Ovary (tissue), 9 donors: Measurements from ENCODE around the gene ASAP2. TPM values are rescaled to one million over a fixed set of nuclear protein-coding genes. Genes with fewer than 3 reads are reported as not detected.

Experiments used
- DNase-seq, 5 donors: peaks; one replicate each; pipeline ENCODE4 v3.0.0-alpha.2; 2019 to 2020
- H3K27ac ChIP-seq, 2 donors: fragments of 200-600 bp; one replicate each; pipeline versions ENCODE4 v1.5.1 to v1.8.0; 2019 to 2022
- H3K27me3 ChIP-seq: fragments of 200-600 bp; one replicate; pipeline ENCODE4 v1.8.0; 2022
- H3K36me3 ChIP-seq: fragments of 200-600 bp; sonication (generic); one replicate; pipeline ENCODE4 v1.5.1; 2019
- H3K4me1 ChIP-seq: one replicate; pipeline ENCODE4 v1.8.1; 2013; ENCODE audit warnings: mild to moderate bottlenecking, moderate library complexity; ENCODE audit not compliant: insufficient read depth
- H3K4me3 ChIP-seq: fragments of 200-600 bp; sonication (generic); one replicate; pipeline ENCODE4 v1.5.1; 2017
- H3K9me3 ChIP-seq, 2 donors: fragments of 200-600 bp in 1 of 2; sonication (generic) in 1 of 2; one replicate each; pipeline versions ENCODE4 v1.5.1 to v1.8.1; 2013 to 2019; ENCODE audit warnings: mild to moderate bottlenecking in 1 of 2, moderate library complexity in 1 of 2
- CTCF ChIP-seq, 3 donors: fragments of 450-650 bp in 2 of 3; fragments of 200-600 bp in 1 of 3; IDR thresholded peaks; one replicate each; pipeline versions ENCODE4 v1.5.1 to v1.8.0; 2016 to 2022; ENCODE audit warnings: antibody characterized with exemption in 3 of 3, mild to moderate bottlenecking in 1 of 3
- EP300 ChIP-seq: sonication (generic); formaldehyde crosslinking; IDR thresholded peaks from one replicate; pipeline ENCODE4 v1.6.1; 2017; ENCODE audit warnings: antibody characterized with exemption
- POLR2A ChIP-seq: fragments of 450-650 bp; IDR thresholded peaks from one replicate; pipeline ENCODE4 v1.6.1; 2017; ENCODE audit warnings: antibody characterized with exemption, mild to moderate bottlenecking, moderate library complexity
- WGBS, 3 donors: extraction: QIAGEN DNeasy Blood & Tissue Kit in 1 of 3; methylation state at CpG; one replicate each; pipeline versions ENCODE4 v1.1.5 to v1.1.7; 2013 to 2017; 5-methylcytosine and 5-hydroxymethylcytosine counted together
- intact Hi-C, 4 donors: fragments of 100-400 bp; cut with DNase I; formaldehyde crosslinking; loops; one replicate each; pipeline versions ENCODE4 v1.11.0 to v1.15.1; 2022 to 2023
- polyA plus RNA-seq, 2 donors: library from polyadenylated mRNA; stranded (reverse); fragments of 200-250 nt in 1 of 2; fragments of 350-450 nt in 1 of 2; fragmentation: Illumina TruSeq in 1 of 2; extraction: RNeasy Lipid Tissue Mini Kit (QIAGEN cat#74804) in 1 of 2; gene quantifications; one replicate each; pipeline ENCODE4 v1.2.3, GENCODE V29; 2013 to 2014
- total RNA-seq, 7 donors: library from RNA; depleted of rRNA in 2 of 7; stranded (reverse); fragments of >200 nt in 2 of 7; fragmentation: NEBNext Ultra II Directional in 3 of 7; extraction: Animal tissue kit (Norgen Biotek cat#: 25700) in 3 of 7; gene quantifications; one replicate each; pipeline versions ENCODE4 v1.1.0 to v1.2.4, GENCODE V29; 2016 to 2023
- donor health status: DM: no; HTN: no; CAD: no; lungs with moderate emphysema.
- donor health status: DM: no; HTN: no; CAD: no.
- donor health status: Bipolar disorder and iron deficiency.
- donor health status: DM: yes; HTN: yes; CAD: no.
- donor health status: DM: no; HTN: no; CAD: no.
- donor health status: DM: yes; HTN: yes; CAD: no.

ASAP2 gene
- total and polyA plus RNA-seq, 9 donors, result 10.3 to 22.7 (median 15.5) TPM

- no peak overlapping the region for H3K4me3 ChIP-seq
- H3K27me3 ChIP-seq, result no peaks in the 10 kb centered on the region
- no peaks in the 10 kb centered on the region for H3K4me1 ChIP-seq
- no peaks in the 10 kb centered on the region for H3K9me3 ChIP-seq
- intact Hi-C loops, result no loop called here
- H3K36me3 ChIP-seq, result no peaks in the 10 kb centered on the region
- WGBS, 3 donors, result 86 to 92% (median 87%) methylated on average over 5 of the region's 5 CpGs
- no peak for DNase-seq
- TF ChIP-seq CTCF (IDR thresholded peaks at IDR 0.05) (no peak), EP300 (no peak), POLR2A (no peak)
- H3K27ac ChIP-seq, result no peak overlapping the region
Measured at GRCh38 chr2:9288681-9289338, 82.2 kb downstream of the ASAP2 start.

GRCh38 chr2:9291331-9291730 is 84.7 kb downstream of the ASAP2 start:
- WGBS, 3 donors, result 88 to 95% (median 95%) methylated on average over 12 of the region's 12 CpGs
- no peaks in the 10 kb centered on the region for H3K9me3 ChIP-seq
- no peak for TF ChIP-seq EP300
- H3K27me3 ChIP-seq, result no peaks in the 10 kb centered on the region
- H3K4me3 ChIP-seq, result no peak overlapping the region
- H3K36me3 ChIP-seq, result no peaks in the 10 kb centered on the region
- intact Hi-C loops, result no loop called here
- no peak overlapping the region for H3K27ac ChIP-seq
- H3K4me1 ChIP-seq, result no peaks in the 10 kb centered on the region
- no peak for DNase-seq

DNA sequence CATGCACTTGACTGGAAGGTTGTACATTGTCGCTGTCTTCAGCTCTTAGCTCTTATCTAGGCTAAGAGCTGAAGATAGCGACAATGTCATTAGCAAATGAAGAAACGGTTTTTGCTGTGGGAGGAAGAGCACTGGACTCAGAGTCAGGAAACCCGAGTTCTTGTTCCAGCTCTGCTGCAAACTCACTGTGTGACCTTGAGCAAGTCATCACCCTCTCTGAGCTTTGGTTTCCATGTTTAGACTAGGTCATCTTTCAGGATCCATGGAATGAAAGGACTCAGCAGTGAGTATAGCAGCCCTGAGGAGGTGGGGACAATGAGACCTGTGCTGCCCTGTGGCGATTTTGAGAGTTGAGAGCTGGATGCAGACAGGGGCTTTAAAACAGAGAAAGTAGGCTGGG is 85.3 kb downstream of the ASAP2 start:
- 93 to 96% (median 93%) methylated on average over 5 of the region's 5 CpGs for WGBS, 3 donors
- intact Hi-C loops, result no loop called here
- no peaks in the 10 kb centered on the region for H3K27me3 ChIP-seq
- no peaks in the 10 kb centered on the region for H3K36me3 ChIP-seq
- no peak for DNase-seq
- H3K4me3 ChIP-seq, result no peak overlapping the region
- H3K4me1 ChIP-seq, result peaks cover 4% of the 10 kb centered on the region
- no peak overlapping the region for H3K27ac ChIP-seq
- H3K9me3 ChIP-seq, result no peaks in the 10 kb centered on the region
- TF ChIP-seq CTCF (IDR thresholded peaks at IDR 0.05) (no peak), EP300 (no peak), POLR2A (no peak)

- Histone ChIP-seq H3K4me3 (no peak overlapping the region), H3K27ac (no peak overlapping the region), H3K4me1 (peaks cover 4% of the 10 kb centered on the region), H3K36me3 (no peaks in the 10 kb centered on the region), H3K27me3 (no peaks in the 10 kb centered on the region), H3K9me3 (no peaks in the 10 kb centered on the region)
- no peak for DNase-seq
- 89 to 93% (median 91%) methylated on average over 4 of the region's 4 CpGs for WGBS, 3 donors
- intact Hi-C loops, result no loop called here
- no peak for TF ChIP-seq CTCF (IDR thresholded peaks at IDR 0.05)
- no peak for TF ChIP-seq EP300
- TF ChIP-seq POLR2A, result no peak
Measured at GRCh38 chr2:9292426-9292825, 85.8 kb downstream of the ASAP2 start.

GRCh38 chr2:9294764-9295163 is 88.2 kb downstream of the ASAP2 start:
- H3K27me3 ChIP-seq, result no peaks in the 10 kb centered on the region
- intact Hi-C loops, result no loop called here
- 92 to 97% (median 95%) methylated on average over 6 of the region's 6 CpGs for WGBS, 3 donors
- no peak overlapping the region for H3K4me3 ChIP-seq
- no peaks in the 10 kb centered on the region for H3K36me3 ChIP-seq
- no peaks in the 10 kb centered on the region for H3K9me3 ChIP-seq
- no peak for DNase-seq
- TF ChIP-seq CTCF (IDR thresholded peaks at IDR 0.05) (no peak), POLR2A (no peak), EP300 (no peak)
- no peak overlapping the region for H3K27ac ChIP-seq
- peaks cover 9% of the 10 kb centered on the region for H3K4me1 ChIP-seq
